GM20000 (cell line): ENCODE data around the gene ZSCAN4.

Experiments
- DNase-seq: peaks from one replicate; pipeline ENCODE4 v3.0.0; 2012; ENCODE audit warnings: low spot score
- TF ChIP-seq, protein P1 (sequence below): IDR thresholded peaks from 2 replicates; pipeline ENCODE4 v1.5.1; 2012; ENCODE audit warnings: mild to moderate bottlenecking, control low read depth; ENCODE audit errors: extremely low read depth, missing control alignments

Gene ZSCAN4

DNA sequence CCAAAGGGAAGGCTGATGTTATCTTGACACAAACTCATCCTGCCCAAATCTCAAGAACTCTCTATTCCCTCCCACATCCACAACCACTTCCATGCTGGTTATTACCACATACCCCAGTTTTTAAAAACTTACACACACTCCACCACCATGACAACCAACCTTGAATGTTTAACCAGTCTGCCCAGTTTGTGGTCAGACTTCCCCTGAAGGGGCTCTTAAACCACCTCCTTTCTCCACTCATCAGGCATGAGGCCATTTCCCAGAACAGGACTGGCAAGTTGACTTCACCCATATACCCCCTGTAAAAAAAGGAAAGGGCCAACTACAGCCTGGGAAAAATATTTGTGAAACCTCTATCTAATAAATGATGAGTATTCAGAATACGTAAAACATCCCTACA lies 12.4 kb upstream of the ZSCAN4 start:
- TF ChIP-seq, protein P1, sequence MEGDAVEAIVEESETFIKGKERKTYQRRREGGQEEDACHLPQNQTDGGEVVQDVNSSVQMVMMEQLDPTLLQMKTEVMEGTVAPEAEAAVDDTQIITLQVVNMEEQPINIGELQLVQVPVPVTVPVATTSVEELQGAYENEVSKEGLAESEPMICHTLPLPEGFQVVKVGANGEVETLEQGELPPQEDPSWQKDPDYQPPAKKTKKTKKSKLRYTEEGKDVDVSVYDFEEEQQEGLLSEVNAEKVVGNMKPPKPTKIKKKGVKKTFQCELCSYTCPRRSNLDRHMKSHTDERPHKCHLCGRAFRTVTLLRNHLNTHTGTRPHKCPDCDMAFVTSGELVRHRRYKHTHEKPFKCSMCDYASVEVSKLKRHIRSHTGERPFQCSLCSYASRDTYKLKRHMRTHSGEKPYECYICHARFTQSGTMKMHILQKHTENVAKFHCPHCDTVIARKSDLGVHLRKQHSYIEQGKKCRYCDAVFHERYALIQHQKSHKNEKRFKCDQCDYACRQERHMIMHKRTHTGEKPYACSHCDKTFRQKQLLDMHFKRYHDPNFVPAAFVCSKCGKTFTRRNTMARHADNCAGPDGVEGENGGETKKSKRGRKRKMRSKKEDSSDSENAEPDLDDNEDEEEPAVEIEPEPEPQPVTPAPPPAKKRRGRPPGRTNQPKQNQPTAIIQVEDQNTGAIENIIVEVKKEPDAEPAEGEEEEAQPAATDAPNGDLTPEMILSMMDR = no peak
- DNase-seq = no peak

DNA sequence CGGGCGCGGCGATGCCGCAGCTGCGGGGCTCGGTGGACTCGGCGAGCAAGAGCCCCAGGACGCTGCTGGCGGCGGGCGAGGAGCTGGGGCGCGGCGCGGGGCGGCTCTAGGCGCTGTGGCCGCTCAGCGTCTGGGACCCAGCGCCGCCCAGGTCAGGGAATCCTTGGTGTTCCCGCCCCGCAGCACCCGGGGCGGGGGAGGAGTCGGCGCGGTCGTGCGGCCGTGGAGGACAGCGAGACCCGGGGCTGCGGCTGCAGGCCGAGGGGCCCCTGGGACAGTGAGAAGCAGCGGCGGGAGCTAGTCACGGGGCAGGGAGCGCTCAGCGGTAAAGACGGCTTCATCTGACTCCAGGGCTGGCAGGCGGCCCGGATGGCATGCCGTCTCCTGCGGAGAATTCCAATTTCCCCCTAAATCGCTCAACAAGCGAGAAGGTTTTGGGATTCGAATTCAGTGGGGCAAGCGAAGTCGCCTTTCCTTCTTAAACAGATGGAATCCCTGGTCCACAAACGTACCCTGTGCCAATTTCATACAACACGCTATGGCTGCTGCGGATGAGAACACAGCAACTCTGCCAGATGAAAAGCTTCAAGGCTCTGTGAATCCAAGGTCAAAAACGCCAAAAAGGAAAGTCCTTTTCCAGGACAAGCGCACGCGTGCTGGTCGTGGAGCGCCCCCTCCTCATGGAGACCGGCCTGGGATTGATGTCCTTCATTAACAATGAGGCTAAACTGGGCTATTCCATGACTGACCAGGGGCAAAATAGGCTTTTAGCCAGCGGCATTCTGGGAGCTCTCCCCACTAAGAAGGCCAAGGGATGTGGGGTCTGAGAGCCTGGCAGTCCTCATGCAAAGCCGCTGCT lies 4.2 kb upstream of the ZSCAN4 start:
- DNase-seq = peak; percentile 49
- TF ChIP-seq, protein P1 = no peak

DNA sequence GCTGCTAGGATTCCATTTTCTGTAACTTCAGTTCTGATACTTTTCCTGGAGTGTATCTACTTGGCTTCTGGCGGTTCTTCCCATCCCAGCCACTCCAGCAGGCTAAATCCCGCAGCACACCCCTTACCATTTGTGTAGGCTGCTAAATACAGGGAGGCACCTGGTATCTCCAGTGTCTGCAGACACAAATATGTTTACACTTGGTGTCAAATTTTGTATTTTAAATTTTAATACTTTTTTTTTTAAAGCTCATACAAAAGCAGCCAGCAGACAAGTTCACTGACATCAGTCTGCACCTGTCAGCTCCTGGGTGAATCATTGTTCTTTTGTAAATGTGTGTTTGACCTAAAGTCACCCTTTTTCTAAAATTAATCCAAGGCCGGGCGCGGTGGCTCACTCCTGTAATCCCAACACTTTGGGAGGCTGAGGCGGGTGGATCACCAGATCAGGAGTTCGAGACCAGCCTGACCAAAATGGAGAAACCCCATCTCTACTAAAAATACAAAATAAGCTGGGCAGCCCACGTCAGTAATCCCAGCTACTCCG lies 3.4 kb upstream of the ZSCAN4 start:
- DNase-seq = no peak

DNA sequence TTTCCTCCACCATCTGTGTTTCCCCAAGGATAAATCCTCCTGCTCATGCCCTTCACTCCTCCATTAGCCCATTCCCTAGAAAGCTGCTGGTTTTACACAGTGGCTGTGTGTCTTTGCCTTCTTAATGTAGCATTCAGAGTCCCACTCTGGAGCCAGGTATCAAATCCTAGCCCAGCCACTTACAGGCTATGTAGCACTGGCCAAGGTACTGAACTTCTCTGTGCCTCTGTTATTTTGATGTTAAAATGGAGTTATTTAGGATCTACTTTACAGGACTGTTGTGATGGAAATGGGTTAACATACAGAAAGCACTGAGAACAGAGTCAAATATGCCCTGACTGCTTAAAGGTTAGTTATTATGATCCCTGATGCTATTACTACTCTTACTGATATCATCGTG lies 1.5 kb upstream of the ZSCAN4 start:
- DNase-seq = no peak

More for the DNA sequence above, 3.4 kb upstream of the ZSCAN4 start:
- TF ChIP-seq, protein P1 = no peak

DNA sequence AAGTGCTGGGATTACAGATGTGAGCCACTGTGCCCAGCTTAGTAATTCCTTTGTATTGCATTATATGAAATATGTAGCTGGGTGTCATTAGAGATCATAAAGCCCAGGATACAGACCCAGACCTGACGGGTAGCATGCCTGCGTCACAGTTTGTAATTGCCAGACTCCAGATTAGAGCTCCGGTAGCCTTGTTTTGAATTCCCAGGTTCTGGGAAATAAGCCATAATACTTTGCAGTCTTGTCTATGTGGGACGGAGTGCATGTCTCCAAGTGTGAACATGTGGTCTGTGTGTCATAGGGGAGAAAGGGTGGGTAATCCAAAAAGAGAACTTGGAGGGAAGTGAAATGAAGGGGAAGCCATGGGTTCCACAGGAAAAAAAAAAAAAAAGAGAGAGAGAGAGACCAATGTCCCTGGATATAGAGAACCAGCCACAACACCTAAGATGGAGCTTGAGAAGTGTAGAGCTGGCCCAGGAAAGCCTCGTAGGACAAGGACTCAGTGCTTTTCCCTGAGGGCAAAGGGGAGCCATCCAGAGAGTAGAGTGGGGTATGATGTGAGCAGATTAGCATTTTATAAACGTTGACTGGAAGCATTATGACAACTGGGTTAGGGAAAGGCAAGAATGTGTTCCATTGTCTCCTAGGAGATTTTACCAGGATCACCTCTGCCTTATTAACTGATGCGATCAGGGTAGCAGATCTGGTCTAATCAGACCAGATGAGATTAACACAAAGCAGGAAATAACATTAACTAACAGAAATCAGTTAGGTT lies 2.6 kb downstream of the ZSCAN4 start:
- no peak for DNase-seq
- TF ChIP-seq, protein P1 = no peak

More for the DNA sequence above, 1.5 kb upstream of the ZSCAN4 start:
- TF ChIP-seq, protein P1 = no peak

DNA sequence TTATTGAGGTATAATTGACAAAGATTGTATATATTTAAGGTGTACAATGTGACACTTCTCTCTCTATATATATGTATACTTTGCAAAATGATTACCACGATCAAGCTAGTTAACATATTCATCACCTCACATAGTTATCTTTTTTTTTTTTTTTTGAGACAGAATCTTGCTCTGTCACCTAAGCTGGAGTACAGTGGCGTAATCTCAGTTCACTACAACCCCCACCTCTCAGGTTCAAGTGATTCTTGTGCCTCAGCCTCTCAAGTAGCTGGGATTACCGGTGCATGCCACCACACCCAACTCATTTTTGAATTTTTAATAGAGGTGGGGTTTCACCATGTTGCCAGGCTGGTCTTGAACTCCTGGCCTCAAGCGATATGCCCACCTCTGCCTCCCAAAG lies 3.7 kb downstream of the ZSCAN4 start:
- DNase-seq = no peak
- TF ChIP-seq, protein P1 = no peak

DNA sequence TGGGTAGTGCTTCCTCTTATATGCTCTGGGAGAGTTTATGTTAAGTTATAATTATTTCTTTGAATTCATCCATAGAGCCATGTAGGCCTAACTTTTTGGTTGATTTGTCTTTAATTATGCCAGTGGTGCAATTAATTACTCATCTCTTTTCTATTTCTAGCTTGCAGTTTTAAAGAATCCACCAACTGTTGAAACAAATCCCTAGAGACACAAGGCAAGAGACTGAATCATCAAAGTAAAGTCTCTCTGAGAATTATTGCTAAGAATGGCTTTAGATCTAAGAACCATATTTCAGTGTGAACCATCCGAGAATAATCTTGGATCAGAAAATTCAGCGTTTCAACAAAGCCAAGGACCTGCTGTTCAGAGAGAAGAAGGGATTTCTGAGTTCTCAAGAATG lies 7.1 kb downstream of the ZSCAN4 start:
- TF ChIP-seq, protein P1 = no peak
- no peak for DNase-seq
